Measurements from ENCODE around the gene MYMK. TPM values are rescaled to one million over a fixed set of nuclear protein-coding genes. Genes with fewer than 3 reads are reported as not detected.
A peak's percentile ranks its signal among the peaks of the same experiment; 100 is the strongest.

The MYMK gene
- total and polyA plus RNA-seq, 9 donors: 23.0 to 93.0 (median 72.7) TPM

DNA sequence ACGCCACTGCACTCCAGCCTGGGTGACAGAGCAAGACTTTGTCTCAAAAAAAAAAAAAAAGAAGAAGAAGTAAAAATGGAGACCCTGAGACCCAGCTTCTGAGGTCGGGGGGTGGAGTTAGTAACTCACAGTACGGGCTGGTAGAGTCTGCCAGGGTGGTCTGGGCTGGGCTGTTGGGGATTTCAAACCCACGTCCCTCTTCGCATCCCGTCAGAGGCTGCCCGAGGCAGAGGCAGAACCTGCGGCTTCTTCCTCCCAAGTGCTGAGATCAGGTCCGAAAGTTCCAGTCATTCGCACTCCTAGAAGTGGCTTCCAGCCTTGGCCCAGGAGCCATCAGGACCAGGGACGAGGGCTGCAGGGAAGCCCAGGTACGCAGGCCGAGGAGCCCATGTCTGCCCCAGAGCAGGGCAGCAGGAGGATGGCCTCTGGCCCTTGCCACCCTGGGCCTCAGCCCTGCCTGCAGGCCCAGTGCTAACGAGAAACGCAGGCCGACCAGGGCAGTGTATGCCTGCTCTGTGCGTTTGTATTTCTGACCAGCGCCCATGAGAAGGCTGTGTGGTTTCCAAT is 36.0 kb downstream of the MYMK start:
- Histone ChIP-seq H3K4me1 (ENCODE audit: control insufficient read depth, insufficient read depth, low read length) (peaks cover 46% of the 10 kb centered on the region), H3K4me3 (ENCODE audit: low read length) (no peak overlapping the region), H3K9me3 (replicated peaks; ENCODE audit: control insufficient read depth, low read depth, low read length) (no peaks in the 10 kb centered on the region), H3K27ac (ENCODE audit: low read length) (no peak overlapping the region), H3K36me3 (ENCODE audit: control insufficient read depth, insufficient read depth, low read length) (no peaks in the 10 kb centered on the region), H3K27me3 (ENCODE audit: control insufficient read depth, insufficient read depth, low read length) (peaks cover 7% of the 10 kb centered on the region)
- 81% methylated on average over 16 of the region's 18 CpGs for WGBS (ENCODE audit: insufficient coverage)
- no peak for DNase-seq

- Histone ChIP-seq H3K9me3 (replicated peaks; ENCODE audit: control insufficient read depth, low read depth, low read length) (no peaks in the 10 kb centered on the region), H3K4me1 (ENCODE audit: control insufficient read depth, insufficient read depth, low read length) (peaks cover 31% of the 10 kb centered on the region), H3K36me3 (ENCODE audit: control insufficient read depth, insufficient read depth, low read length) (no peaks in the 10 kb centered on the region), H3K27ac (ENCODE audit: low read length) (no peak overlapping the region), H3K4me3 (ENCODE audit: low read length) (no peak overlapping the region), H3K27me3 (ENCODE audit: control insufficient read depth, insufficient read depth, low read length) (peaks cover 9% of the 10 kb centered on the region)
- DNase-seq: no peak
- WGBS (ENCODE audit: insufficient coverage): 91% methylated on average over 7 of the region's 8 CpGs
Measured at GRCh38 chr9:133487331-133487725, 37.4 kb downstream of the MYMK start.

DNA sequence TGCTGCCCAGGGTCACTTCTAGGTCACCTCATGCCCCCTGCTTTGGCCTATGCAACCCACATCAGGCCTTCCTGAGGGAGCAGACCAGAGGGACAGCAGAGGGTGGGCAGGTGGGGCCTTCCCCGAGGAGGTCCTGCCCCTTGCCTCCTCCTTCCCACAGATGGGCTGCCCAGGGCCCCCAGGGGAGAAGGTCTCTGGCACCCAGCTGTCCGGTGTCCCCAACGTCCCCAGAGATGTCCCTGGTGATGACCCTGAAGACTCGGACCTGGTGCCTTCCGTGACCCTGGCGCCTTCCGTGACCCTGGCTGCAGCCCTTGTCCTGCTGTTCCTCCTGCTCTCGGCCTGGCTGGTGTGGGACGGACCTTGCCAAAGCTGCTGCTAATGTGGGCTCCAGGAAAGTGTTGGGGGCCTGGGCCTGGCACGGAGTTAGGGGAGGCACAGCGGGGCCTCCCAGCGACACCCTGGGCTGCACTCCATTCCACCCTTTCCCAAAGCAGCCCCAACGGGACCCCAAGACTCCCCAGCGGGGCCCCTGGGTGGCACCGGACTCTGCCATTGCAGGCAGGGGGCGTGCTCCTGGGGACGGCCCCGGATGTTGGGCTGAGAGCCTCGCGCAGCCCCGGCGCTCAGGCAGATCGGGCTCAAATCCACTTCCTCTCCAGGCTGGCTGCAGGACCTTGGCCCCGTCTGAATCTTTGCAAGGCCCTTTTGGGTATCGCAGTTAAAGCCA is 39.1 kb downstream of the MYMK start:
- H3K27me3 ChIP-seq (ENCODE audit: control insufficient read depth, insufficient read depth, low read length): peaks cover 12% of the 10 kb centered on the region
- H3K36me3 ChIP-seq (ENCODE audit: control insufficient read depth, insufficient read depth, low read length): no peaks in the 10 kb centered on the region
- no peak for DNase-seq
- 57% methylated on average over 22 of the region's 25 CpGs for WGBS (ENCODE audit: insufficient coverage)
- H3K4me3 ChIP-seq (ENCODE audit: low read length): no peak overlapping the region
- H3K4me1 ChIP-seq (ENCODE audit: control insufficient read depth, insufficient read depth, low read length): peaks cover 17% of the 10 kb centered on the region
- no peak overlapping the region for H3K27ac ChIP-seq (ENCODE audit: low read length)
- H3K9me3 ChIP-seq (replicated peaks; ENCODE audit: control insufficient read depth, low read depth, low read length): no peaks in the 10 kb centered on the region

DNA sequence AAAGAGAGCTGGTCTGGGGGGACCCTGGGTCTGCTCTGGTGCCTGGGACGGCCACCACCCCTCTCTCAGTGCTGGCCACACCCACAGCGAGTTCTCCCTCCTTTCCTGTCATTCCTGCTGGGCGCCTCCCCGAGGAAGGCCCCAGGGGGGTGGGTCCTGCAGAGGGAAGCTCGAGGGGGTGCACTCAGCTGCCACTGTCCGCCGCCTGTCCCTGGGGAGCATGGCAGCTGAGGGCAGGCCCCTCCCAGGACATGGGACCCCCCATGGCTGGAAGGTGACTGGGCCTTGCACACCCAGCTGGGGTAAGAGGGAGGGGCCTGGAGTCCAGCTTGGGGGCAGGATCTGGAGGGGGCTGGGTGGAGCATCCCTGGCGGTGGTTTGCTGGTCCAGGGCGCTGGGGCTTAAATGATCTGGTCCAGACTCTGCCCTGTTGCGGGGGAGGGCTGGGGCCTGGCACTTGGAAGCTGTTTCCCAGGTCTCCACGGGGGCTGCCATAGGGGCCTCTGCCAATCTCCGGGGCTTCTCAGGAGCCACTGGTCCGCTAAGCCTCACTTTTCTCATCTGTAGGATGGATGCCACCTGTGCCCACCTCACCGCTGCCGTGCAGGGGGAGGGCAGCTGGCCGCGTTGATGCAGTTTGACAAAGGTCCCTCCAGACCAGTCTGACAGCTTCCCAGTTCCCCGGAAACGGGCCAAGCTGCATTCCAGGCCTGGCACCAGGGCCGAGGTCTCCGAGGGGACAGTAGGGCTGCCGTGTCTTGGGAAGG is 39.9 kb downstream of the MYMK start:
- no peak for DNase-seq
- Histone ChIP-seq H3K36me3 (ENCODE audit: control insufficient read depth, insufficient read depth, low read length) (no peaks in the 10 kb centered on the region), H3K4me3 (ENCODE audit: low read length) (no peak overlapping the region), H3K27ac (ENCODE audit: low read length) (no peak overlapping the region), H3K4me1 (ENCODE audit: control insufficient read depth, insufficient read depth, low read length) (peaks cover 17% of the 10 kb centered on the region), H3K9me3 (replicated peaks; ENCODE audit: control insufficient read depth, low read depth, low read length) (no peaks in the 10 kb centered on the region), H3K27me3 (ENCODE audit: control insufficient read depth, insufficient read depth, low read length) (peaks cover 16% of the 10 kb centered on the region)
- WGBS (ENCODE audit: insufficient coverage): 61% methylated on average over 18 of the region's 22 CpGs

DNA sequence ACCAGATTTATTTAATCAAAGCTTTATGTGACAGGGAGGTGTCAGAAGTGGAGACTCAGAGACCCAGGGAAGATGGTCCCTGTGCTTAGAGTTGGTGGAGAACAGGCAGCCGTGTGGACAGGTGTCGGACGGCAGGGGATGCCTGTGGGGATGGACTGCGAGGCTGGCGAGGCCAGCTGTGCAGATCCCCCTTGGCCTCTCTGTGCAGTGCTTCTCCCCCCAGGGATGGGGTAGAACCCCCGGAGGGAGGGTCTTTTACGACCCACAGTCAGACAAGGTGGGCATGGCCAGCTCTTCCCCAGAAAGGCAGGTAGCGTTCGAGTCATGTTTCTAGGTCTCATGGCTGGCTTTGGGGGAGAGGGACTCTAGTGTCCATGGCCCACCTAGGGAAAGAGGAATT is 41.1 kb downstream of the MYMK start:
- Histone ChIP-seq H3K27me3 (ENCODE audit: control insufficient read depth, insufficient read depth, low read length) (peaks cover 21% of the 10 kb centered on the region), H3K27ac (ENCODE audit: low read length) (no peak overlapping the region), H3K9me3 (replicated peaks; ENCODE audit: control insufficient read depth, low read depth, low read length) (no peaks in the 10 kb centered on the region), H3K4me1 (ENCODE audit: control insufficient read depth, insufficient read depth, low read length) (peaks cover 26% of the 10 kb centered on the region), H3K4me3 (ENCODE audit: low read length) (no peak overlapping the region), H3K36me3 (ENCODE audit: control insufficient read depth, insufficient read depth, low read length) (no peaks in the 10 kb centered on the region)
- 57% methylated on average over 8 of the region's 9 CpGs for WGBS (ENCODE audit: insufficient coverage)
- DNase-seq: no peak

- DNase-seq: peak; percentile 88
- Histone ChIP-seq H3K9me3 (replicated peaks; ENCODE audit: control insufficient read depth, low read depth, low read length) (no peaks in the 10 kb centered on the region), H3K4me1 (ENCODE audit: control insufficient read depth, insufficient read depth, low read length) (peaks cover 12% of the 10 kb centered on the region), H3K27me3 (ENCODE audit: control insufficient read depth, insufficient read depth, low read length) (peaks cover 25% of the 10 kb centered on the region), H3K27ac (ENCODE audit: low read length) (no peak within 1 kb of the TSS), H3K4me3 (ENCODE audit: low read length) (peak within 1 kb of the TSS; percentile 43), H3K36me3 (ENCODE audit: control insufficient read depth, insufficient read depth, low read length) (no peaks in the 10 kb centered on the region)
- WGBS (ENCODE audit: insufficient coverage): under 1% methylated on average over 67 of the region's 84 CpGs
Measured at GRCh38 chr9:133478851-133479711, 45.7 kb downstream of the MYMK start, which contains the start of gene SLC2A6. SLC2A6 (minus strand) TSS chr9:133479099; CDS start chr9:133479059, 40 bp downstream.

DNA sequence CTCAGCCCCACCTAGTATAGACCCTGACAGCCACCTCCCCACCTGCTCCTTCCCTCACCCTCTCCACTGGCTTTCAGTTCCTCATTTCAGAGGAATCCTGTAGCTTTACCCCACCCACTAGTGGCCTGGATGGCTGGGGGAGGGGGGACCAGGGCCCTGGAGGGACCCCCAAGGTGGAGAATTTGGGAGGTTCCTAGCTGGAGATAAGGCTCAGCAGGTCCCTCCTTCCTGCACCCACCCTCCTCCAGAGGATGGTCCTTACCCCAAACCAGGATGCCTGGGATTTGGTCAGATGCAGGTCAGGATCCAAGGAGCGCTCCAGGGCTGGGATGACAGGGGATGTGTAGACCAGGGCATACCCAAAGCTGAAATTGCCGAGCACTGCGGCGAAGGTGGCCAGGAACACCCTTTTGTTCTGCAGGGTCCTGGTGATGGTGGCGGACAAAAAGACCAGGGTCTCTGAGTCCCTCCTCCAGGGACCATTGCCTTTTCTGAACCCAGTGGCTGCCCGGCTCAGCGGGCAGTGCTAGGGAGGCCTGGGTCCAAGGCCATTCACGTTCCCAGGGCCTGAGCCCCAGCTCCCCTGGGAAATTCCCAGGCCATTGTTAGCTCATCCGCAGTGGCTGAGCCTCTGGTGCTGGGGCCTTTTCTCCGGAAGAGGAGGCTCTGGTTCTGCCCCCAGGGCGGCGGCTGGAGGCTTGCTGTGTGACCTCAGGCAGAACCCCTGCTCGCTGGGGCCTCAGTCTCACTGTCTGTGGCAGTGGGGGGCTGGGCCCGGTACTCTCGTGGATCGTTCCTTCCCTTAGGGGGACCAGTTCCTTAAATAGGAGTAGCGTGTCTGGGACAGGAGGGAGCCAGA is 46.5 kb downstream of the MYMK start:
- 30% methylated on average over 16 of the region's 17 CpGs for whole genome bisulfite sequencing (ENCODE audit: insufficient coverage)
- H3K36me3 ChIP-seq (ENCODE audit: control insufficient read depth, insufficient read depth, low read length): no peaks in the 10 kb centered on the region
- H3K9me3 ChIP-seq (replicated peaks; ENCODE audit: control insufficient read depth, low read depth, low read length): no peaks in the 10 kb centered on the region
- H3K27me3 ChIP-seq (ENCODE audit: control insufficient read depth, insufficient read depth, low read length): peaks cover 21% of the 10 kb centered on the region
- no peak for DNase-seq
- peaks cover 12% of the 10 kb centered on the region for H3K4me1 ChIP-seq (ENCODE audit: control insufficient read depth, insufficient read depth, low read length)
- H3K4me3 ChIP-seq (ENCODE audit: low read length): peak overlapping the region; percentile 38
- H3K27ac ChIP-seq (ENCODE audit: low read length): no peak overlapping the region

GRCh38 chr9:133477461-133477860 is 47.3 kb downstream of the MYMK start:
- no peak overlapping the region for H3K4me3 ChIP-seq (ENCODE audit: low read length)
- H3K9me3 ChIP-seq (replicated peaks; ENCODE audit: control insufficient read depth, low read depth, low read length): no peaks in the 10 kb centered on the region
- DNase-seq: no peak
- peaks cover 21% of the 10 kb centered on the region for H3K27me3 ChIP-seq (ENCODE audit: control insufficient read depth, insufficient read depth, low read length)
- no peak overlapping the region for H3K27ac ChIP-seq (ENCODE audit: low read length)
- peaks cover 12% of the 10 kb centered on the region for H3K4me1 ChIP-seq (ENCODE audit: control insufficient read depth, insufficient read depth, low read length)
- WGBS (ENCODE audit: insufficient coverage): no CpG with 5 or more reads among the region's 4 CpGs
- H3K36me3 ChIP-seq (ENCODE audit: control insufficient read depth, insufficient read depth, low read length): no peaks in the 10 kb centered on the region

GRCh38 chr9:133476941-133477340 is 47.8 kb downstream of the MYMK start:
- peaks cover 21% of the 10 kb centered on the region for H3K27me3 ChIP-seq (ENCODE audit: control insufficient read depth, insufficient read depth, low read length)
- H3K4me3 ChIP-seq (ENCODE audit: low read length): no peak overlapping the region
- no peaks in the 10 kb centered on the region for H3K9me3 ChIP-seq (replicated peaks; ENCODE audit: control insufficient read depth, low read depth, low read length)
- H3K27ac ChIP-seq (ENCODE audit: low read length): no peak overlapping the region
- WGBS (ENCODE audit: insufficient coverage): 87% methylated on average over 17 of the region's 21 CpGs
- no peaks in the 10 kb centered on the region for H3K36me3 ChIP-seq (ENCODE audit: control insufficient read depth, insufficient read depth, low read length)
- DNase-seq: no peak
- peaks cover 12% of the 10 kb centered on the region for H3K4me1 ChIP-seq (ENCODE audit: control insufficient read depth, insufficient read depth, low read length)
